Smooth muscle cell (in vitro differentiated cells): Measurements from ENCODE around the gene TMED8. TPM values are rescaled to one million over a fixed set of nuclear protein-coding genes. Genes with fewer than 3 reads are reported as not detected.

ENCODE experiments used
- DNase-seq: peaks from one replicate; lab custom pipeline; 2025; ENCODE audit not compliant: unreplicated experiment; lab: John Stamatoyannopoulos, UW
- H2AFZ ChIP-seq: fragments of 200-600 bp; sonication (generic); 2 replicates; pipeline ENCODE4 v1.6.0; 2016; ENCODE audit warnings: antibody characterized with exemption, low read depth, mild to moderate bottlenecking
- H3F3A ChIP-seq: fragments of 200-600 bp; sonication (generic); 2 replicates; pipeline ENCODE4 v1.6.0; 2017; ENCODE audit warnings: antibody characterized with exemption, low read depth
- H3K27ac ChIP-seq: fragments of 200-600 bp; sonication (generic); 2 replicates; pipeline ENCODE4 v1.5.1; 2016; ENCODE audit warnings: low read depth, mild to moderate bottlenecking
- H3K27me3 ChIP-seq: fragments of 200-600 bp; sonication (generic); 2 replicates; pipeline ENCODE4 v1.6.1; 2016; ENCODE audit warnings: low read depth, mild to moderate bottlenecking
- H3K36me3 ChIP-seq: fragments of 200-600 bp; sonication (generic); 2 replicates; pipeline ENCODE4 v1.5.1; 2016; ENCODE audit warnings: low read depth
- H3K4me1 ChIP-seq: fragments of 200-600 bp; sonication (generic); 2 replicates; pipeline ENCODE4 v1.5.1; 2016; ENCODE audit warnings: low read depth
- H3K4me2 ChIP-seq: fragments of 200-600 bp; sonication (generic); 2 replicates; pipeline ENCODE4 v1.6.0; 2016; ENCODE audit warnings: mild to moderate bottlenecking
- H3K4me3 ChIP-seq: fragments of 200-600 bp; sonication (generic); 2 replicates; pipeline ENCODE4 v1.5.1; 2016; ENCODE audit warnings: mild to moderate bottlenecking
- H3K79me2 ChIP-seq: fragments of 200-600 bp; sonication (generic); 2 replicates; pipeline ENCODE4 v1.6.0; 2016; ENCODE audit warnings: low read depth, mild to moderate bottlenecking
- H3K9ac ChIP-seq: fragments of 200-600 bp; sonication (generic); 2 replicates; pipeline ENCODE4 v1.6.0; 2016; ENCODE audit warnings: low read depth
- H3K9me3 ChIP-seq: fragments of 200-600 bp; sonication (generic); replicated peaks from 2 replicates; pipeline ENCODE4 v1.5.1; 2016; ENCODE audit warnings: low read depth
- H4K20me1 ChIP-seq: fragments of 200-600 bp; sonication (generic); 2 replicates; pipeline ENCODE4 v1.6.0; 2016; ENCODE audit warnings: low read depth
- WGBS: methylation state at CpG from one replicate; pipeline ENCODE4 v1.1.7; 2016; ENCODE audit warnings: low lambda C conversion rate; 5-methylcytosine and 5-hydroxymethylcytosine counted together
- polyA plus RNA-seq: library from polyadenylated mRNA; unstranded; fragments of >200 nt; fragmentation: Nextera tagmentation; extraction: Ambion mirVana; gene quantifications from 2 replicates; pipeline ENCODE4 v1.2.1, GENCODE V29; 2016
- total RNA-seq: library from RNA; depleted of rRNA; stranded (reverse); fragments of >200 nt; gene quantifications from 2 replicates; pipeline ENCODE4 v1.2.3, GENCODE V29; 2014
- TF ChIP-seq, protein P1 (sequence below): fragments of 200-600 bp; sonication (generic); IDR thresholded peaks from 2 replicates; pipeline ENCODE4 v1.5.1; 2017; ENCODE audit warnings: borderline replicate concordance, mild to moderate bottlenecking, antibody characterized with exemption; ENCODE audit not compliant: insufficient read depth, poor library complexity, severe bottlenecking

The TMED8 gene
- total and polyA plus RNA-seq, 2 experiments from 2014 or later: 4.5 to 12.2 TPM

DNA sequence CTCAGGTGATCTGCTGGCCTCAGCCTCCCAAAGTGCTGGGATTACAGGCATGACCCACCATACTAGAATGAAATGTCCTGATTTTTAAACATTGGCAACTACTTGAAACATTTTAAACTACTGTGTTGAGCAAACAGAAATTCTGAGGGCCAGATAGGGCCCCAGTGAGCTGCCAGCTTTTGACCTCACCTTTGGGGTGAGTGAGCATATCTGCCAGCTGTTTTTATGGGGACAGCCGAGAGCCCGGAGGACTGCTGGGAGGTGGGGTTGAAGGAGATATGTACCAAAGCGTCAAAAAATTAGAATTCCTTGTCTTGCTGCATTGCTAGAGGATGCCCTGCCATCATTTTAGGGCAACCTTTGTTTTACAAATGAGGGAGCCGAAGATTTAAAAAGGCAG is 53.3 kb downstream of the TMED8 start:
- TF ChIP-seq, protein P1, sequence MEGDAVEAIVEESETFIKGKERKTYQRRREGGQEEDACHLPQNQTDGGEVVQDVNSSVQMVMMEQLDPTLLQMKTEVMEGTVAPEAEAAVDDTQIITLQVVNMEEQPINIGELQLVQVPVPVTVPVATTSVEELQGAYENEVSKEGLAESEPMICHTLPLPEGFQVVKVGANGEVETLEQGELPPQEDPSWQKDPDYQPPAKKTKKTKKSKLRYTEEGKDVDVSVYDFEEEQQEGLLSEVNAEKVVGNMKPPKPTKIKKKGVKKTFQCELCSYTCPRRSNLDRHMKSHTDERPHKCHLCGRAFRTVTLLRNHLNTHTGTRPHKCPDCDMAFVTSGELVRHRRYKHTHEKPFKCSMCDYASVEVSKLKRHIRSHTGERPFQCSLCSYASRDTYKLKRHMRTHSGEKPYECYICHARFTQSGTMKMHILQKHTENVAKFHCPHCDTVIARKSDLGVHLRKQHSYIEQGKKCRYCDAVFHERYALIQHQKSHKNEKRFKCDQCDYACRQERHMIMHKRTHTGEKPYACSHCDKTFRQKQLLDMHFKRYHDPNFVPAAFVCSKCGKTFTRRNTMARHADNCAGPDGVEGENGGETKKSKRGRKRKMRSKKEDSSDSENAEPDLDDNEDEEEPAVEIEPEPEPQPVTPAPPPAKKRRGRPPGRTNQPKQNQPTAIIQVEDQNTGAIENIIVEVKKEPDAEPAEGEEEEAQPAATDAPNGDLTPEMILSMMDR: no peak
- no peak overlapping the region for H3K4me3 ChIP-seq
- no peaks in the 10 kb centered on the region for H3K27me3 ChIP-seq
- H3K79me2 ChIP-seq: peaks cover 9% of the 10 kb centered on the region
- no peak for DNase-seq
- no peaks in the 10 kb centered on the region for H3K36me3 ChIP-seq
- H3K27ac ChIP-seq: no peak overlapping the region
- 96% methylated on average over 4 of the region's 4 CpGs for WGBS
- no peak overlapping the region for H2AFZ ChIP-seq
- H3K4me1 ChIP-seq: peaks cover 11% of the 10 kb centered on the region
- H4K20me1 ChIP-seq: no peaks in the 10 kb centered on the region
- H3K9ac ChIP-seq: no peak overlapping the region
- H3K9me3 ChIP-seq: no peaks in the 10 kb centered on the region
- peaks cover 3% of the 10 kb centered on the region for H3F3A ChIP-seq
- no peak overlapping the region for H3K4me2 ChIP-seq

DNA sequence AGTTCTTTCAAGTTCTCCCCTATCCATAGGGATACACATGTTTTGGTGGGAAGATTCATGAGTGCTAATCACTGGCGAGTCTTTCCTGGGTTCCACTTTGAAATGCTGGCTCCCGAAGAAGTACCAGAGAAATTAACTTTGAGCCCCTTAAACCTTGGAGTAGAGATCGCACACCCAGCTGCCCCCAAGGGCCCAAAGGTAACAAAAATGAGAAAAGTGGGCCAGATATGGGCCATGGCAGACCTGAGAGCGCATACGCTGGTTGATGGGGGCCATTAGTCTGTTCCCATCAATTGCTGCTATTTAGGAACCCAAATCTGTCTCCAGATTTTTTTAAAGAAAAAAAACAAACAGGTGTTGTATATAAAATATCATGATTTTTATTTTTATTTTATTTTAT is 53.9 kb downstream of the TMED8 start:
- peaks cover 3% of the 10 kb centered on the region for H3F3A ChIP-seq
- no peak overlapping the region for H3K4me3 ChIP-seq
- TF ChIP-seq, protein P1: no peak
- H4K20me1 ChIP-seq: no peaks in the 10 kb centered on the region
- no peak overlapping the region for H2AFZ ChIP-seq
- no peak for DNase-seq
- H3K4me2 ChIP-seq: no peak overlapping the region
- no peaks in the 10 kb centered on the region for H3K27me3 ChIP-seq
- H3K9me3 ChIP-seq: no peaks in the 10 kb centered on the region
- 98% methylated on average over 5 of the region's 5 CpGs for WGBS
- H3K79me2 ChIP-seq: peaks cover 15% of the 10 kb centered on the region
- H3K9ac ChIP-seq: no peak overlapping the region
- no peak overlapping the region for H3K27ac ChIP-seq
- no peaks in the 10 kb centered on the region for H3K36me3 ChIP-seq
- H3K4me1 ChIP-seq: peaks cover 11% of the 10 kb centered on the region

DNA sequence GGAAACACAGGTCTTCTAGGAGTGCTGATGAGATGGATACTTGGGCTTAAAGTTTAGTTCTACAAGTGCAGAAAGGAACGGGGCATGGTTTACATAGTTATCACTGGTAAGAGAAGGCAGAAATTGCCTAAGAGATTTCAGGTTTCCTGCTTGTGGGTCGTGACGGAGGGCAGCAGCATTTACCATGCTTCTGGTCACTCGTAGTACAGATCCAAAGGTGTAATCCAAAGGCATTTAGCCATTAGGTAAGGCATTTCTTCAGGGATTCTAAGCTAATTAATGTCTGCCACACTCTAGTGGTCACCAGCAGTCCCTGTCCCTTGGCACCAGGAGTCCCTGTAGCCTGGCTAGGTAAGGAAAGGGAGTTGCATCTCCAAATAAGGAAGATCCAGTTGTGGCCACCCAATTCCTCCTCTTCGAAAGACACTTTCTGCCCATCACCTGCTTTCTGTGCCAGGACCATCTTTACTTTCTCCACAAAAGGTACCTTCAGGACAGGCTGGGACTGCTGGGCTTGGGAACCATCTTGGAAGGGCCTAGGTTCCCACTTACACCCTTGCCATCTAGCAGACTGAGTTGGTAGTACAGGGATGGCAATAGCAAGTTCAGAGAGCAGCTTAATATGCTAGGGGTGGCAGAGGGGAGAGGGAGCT is 54.5 kb downstream of the TMED8 start:
- DNase-seq: no peak
- 69% methylated on average over 5 of the region's 5 CpGs for WGBS
- no peaks in the 10 kb centered on the region for H3K27me3 ChIP-seq
- H2AFZ ChIP-seq: peak overlapping the region; percentile 95
- peak overlapping the region; percentile 87 for H3K9ac ChIP-seq
- H3K27ac ChIP-seq: no peak overlapping the region
- H3K79me2 ChIP-seq: peaks cover 20% of the 10 kb centered on the region
- no peaks in the 10 kb centered on the region for H4K20me1 ChIP-seq
- TF ChIP-seq, protein P1: no peak
- H3F3A ChIP-seq: peaks cover 3% of the 10 kb centered on the region
- no peaks in the 10 kb centered on the region for H3K9me3 ChIP-seq
- peak overlapping the region; percentile 98 for H3K4me2 ChIP-seq
- no peaks in the 10 kb centered on the region for H3K36me3 ChIP-seq
- peaks cover 11% of the 10 kb centered on the region for H3K4me1 ChIP-seq
- peak overlapping the region; percentile 98 for H3K4me3 ChIP-seq
